T-helper 17 cell (primary cell): ENCODE data around the gene RAB37. TPM values are rescaled to one million over a fixed set of nuclear protein-coding genes. Genes with fewer than 3 reads are reported as not detected.

Experiments used
- ATAC-seq: fragments of 150-1000 bp; cut with Tn5 transposase; 2 replicates; pipeline ENCODE4 v1.10.0; 2021; ENCODE audit warnings: mild to moderate bottlenecking, moderate library complexity
- DNase-seq, 3 donors: peaks; one replicate each; pipeline versions ENCODE4 v3.0.0 to v3.0.0-alpha.2; 2020 to 2021
- H3K9me3 ChIP-seq: one replicate; pipeline ENCODE4 v1.7.0; 2013; ENCODE audit warnings: low read length, mild to moderate bottlenecking; ENCODE audit not compliant: control insufficient read depth, poor library complexity, severe bottlenecking
- H3K27ac Mint-ChIP-seq: one replicate; pipeline ENCODE4 v1.8.0; 2022; ENCODE audit warnings: mild to moderate bottlenecking, moderate library complexity, mixed read lengths
- H3K27me3 Mint-ChIP-seq: one replicate; pipeline ENCODE4 v1.8.0; 2022; ENCODE audit warnings: mixed read lengths
- H3K36me3 Mint-ChIP-seq: one replicate; pipeline ENCODE4 v1.8.0; 2022; ENCODE audit warnings: low read depth, mixed read lengths
- H3K4me1 Mint-ChIP-seq: one replicate; pipeline ENCODE4 v1.8.0; 2022; ENCODE audit warnings: mild to moderate bottlenecking, mixed read lengths
- H3K4me3 Mint-ChIP-seq: one replicate; pipeline ENCODE4 v1.8.0; 2022; ENCODE audit warnings: mild to moderate bottlenecking, moderate library complexity, mixed read lengths
- total RNA-seq, 4 donors: library from RNA in 2 of 4; stranded (reverse) in 2 of 4; gene quantifications; one replicate each; pipeline ENCODE4 v1.2.3 and lab custom pipeline; 2022 to 2026

RAB37 gene
- total RNA-seq, 2 donors from 2014 or later, result 41.4 to 83.3 TPM

DNA sequence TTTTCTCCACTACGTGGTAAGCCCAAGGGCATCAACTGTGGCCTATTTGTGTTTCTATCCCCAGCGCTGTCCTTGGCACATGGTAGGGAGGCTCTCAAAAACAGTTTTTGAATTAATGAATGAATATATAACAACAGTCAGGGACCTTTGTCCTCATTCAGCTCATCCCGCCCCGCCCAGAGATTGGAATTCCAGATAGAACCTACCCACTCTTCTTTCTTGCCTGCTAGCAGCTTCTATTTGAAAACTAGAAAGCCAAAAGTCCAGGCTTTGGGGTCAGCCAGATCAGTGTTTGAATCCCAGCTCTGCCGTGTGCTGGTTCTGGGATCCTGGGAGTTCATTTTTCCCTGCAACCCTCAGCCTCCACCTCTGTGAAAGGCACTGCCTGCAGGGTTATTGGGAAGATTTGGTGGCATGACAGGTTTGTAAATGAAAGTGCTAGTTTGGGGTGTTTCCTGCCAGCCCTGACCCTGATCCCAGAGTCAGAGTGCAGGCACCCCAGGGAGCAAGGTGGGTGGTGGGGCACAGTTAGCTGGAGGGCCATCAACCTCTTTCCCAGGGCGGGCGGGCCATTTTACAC lies 15.9 kb downstream of the RAB37 start:
- H3K36me3 Mint-ChIP-seq, result peaks cover 12% of the 10 kb centered on the region
- DNase-seq (no peak), ATAC-seq (no peak)
- H3K27ac Mint-ChIP-seq, result peak overlapping the region; percentile 95
- H3K4me1 Mint-ChIP-seq, result peaks cover 59% of the 10 kb centered on the region
- no peaks in the 10 kb centered on the region for H3K9me3 ChIP-seq
- peak overlapping the region; percentile 99 for H3K4me3 Mint-ChIP-seq
- H3K27me3 Mint-ChIP-seq, result no peaks in the 10 kb centered on the region

DNA sequence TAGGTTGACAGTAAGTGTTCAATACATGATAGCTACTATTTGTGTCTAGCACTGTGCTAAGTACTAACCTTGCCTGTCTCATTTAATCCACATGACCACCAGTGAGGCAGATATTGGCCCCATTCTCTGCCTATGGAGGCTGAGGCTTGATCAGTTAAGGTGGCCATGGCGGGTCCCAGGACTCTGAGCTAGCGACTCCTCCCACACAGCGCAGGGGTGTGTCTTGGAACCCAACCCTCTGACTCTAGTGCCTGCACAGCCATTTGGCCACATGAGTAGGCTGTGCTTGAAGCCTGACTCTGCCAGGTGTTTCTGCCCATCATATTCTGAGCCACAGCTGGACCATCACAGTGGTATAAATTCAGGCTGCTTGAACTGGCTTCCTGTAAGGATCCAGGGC lies 17.8 kb downstream of the RAB37 start:
- peak overlapping the region; percentile 95 for H3K27ac Mint-ChIP-seq
- peaks cover 72% of the 10 kb centered on the region for H3K4me1 Mint-ChIP-seq
- ATAC-seq (no peak), DNase-seq (no peak)
- no peaks in the 10 kb centered on the region for H3K9me3 ChIP-seq
- H3K4me3 Mint-ChIP-seq, result peak overlapping the region; percentile 99
- peaks cover 7% of the 10 kb centered on the region for H3K36me3 Mint-ChIP-seq
- H3K27me3 Mint-ChIP-seq, result no peaks in the 10 kb centered on the region

DNA sequence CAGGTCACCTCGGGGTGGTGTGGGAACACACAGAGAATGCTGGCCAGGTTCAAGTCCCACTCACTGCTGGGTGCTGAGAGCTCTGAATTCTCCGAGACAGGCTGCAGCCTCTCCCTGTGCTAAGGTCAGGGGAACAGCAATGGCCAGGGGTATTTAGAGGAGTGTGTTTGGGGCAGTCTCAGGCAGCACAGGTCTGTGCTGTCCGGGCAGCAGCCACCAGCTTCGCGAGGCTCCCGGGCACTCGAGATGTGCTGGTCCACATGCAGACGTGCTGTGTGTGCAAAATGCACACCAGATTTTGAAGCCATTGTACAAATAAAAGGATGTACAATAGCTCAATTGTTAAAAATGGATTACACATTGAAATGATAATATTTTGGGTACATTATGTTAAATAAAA lies 18.5 kb downstream of the RAB37 start:
- Mint-ChIP-seq H3K4me3 (peak overlapping the region; percentile 99), H3K36me3 (peaks cover 5% of the 10 kb centered on the region), H3K27me3 (no peaks in the 10 kb centered on the region), H3K4me1 (peaks cover 71% of the 10 kb centered on the region), H3K27ac (peak overlapping the region; percentile 9)
- DNase-seq, result no peak
- H3K9me3 ChIP-seq, result no peaks in the 10 kb centered on the region
- no peak for ATAC-seq

DNA sequence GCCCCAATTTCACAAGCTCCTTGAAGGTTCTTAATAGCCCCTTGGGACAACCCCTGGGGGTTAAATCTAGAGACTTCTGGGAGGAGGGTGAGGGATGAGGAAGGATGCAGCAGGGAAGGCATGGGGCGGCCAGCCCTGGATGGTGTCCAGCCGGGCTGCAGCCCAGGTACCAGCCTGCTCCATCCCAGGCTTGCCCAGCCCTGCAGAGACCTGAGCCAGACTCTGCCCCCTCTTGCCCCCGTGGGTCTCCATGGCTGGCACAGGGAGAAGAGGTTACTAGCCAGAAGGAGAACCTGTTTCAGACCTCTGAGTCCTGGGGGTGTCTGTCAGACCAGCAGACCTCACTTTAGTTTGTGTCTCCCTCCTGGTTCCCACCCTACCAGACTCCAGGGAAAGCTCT lies 19.8 kb downstream of the RAB37 start:
- H3K4me1 Mint-ChIP-seq, result peaks cover 66% of the 10 kb centered on the region
- DNase-seq, result no peak
- H3K27ac Mint-ChIP-seq, result peak overlapping the region; percentile 90
- peak overlapping the region; percentile 85 for H3K4me3 Mint-ChIP-seq
- H3K9me3 ChIP-seq, result no peaks in the 10 kb centered on the region
- peaks cover 5% of the 10 kb centered on the region for H3K36me3 Mint-ChIP-seq
- no peaks in the 10 kb centered on the region for H3K27me3 Mint-ChIP-seq
- no peak for ATAC-seq

DNA sequence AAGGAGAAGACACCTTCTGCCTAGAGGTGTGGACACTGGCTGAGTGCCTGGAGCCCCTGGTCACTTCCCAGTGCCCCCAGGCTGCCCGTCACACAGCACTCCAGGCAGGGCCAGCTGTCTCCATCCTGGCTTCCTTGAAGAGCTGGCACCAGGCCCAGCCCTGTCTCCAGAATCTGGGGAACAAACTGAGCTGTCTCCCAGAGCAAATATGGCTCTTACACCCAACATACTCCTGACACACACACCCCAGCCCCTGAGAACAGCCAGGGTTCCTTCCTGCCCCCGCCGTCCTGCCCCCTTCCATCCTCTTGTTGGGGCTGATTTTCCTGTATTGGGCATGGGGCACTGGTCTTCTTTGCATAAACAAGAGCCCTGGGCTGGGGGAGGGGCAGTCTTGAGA lies 20.4 kb downstream of the RAB37 start:
- DNase-seq, result no peak
- Mint-ChIP-seq H3K4me1 (peaks cover 61% of the 10 kb centered on the region), H3K36me3 (peaks cover 5% of the 10 kb centered on the region), H3K27ac (peak overlapping the region; percentile 90), H3K4me3 (peak overlapping the region; percentile 85), H3K27me3 (no peaks in the 10 kb centered on the region)
- ATAC-seq, result no peak
- no peaks in the 10 kb centered on the region for H3K9me3 ChIP-seq

DNA sequence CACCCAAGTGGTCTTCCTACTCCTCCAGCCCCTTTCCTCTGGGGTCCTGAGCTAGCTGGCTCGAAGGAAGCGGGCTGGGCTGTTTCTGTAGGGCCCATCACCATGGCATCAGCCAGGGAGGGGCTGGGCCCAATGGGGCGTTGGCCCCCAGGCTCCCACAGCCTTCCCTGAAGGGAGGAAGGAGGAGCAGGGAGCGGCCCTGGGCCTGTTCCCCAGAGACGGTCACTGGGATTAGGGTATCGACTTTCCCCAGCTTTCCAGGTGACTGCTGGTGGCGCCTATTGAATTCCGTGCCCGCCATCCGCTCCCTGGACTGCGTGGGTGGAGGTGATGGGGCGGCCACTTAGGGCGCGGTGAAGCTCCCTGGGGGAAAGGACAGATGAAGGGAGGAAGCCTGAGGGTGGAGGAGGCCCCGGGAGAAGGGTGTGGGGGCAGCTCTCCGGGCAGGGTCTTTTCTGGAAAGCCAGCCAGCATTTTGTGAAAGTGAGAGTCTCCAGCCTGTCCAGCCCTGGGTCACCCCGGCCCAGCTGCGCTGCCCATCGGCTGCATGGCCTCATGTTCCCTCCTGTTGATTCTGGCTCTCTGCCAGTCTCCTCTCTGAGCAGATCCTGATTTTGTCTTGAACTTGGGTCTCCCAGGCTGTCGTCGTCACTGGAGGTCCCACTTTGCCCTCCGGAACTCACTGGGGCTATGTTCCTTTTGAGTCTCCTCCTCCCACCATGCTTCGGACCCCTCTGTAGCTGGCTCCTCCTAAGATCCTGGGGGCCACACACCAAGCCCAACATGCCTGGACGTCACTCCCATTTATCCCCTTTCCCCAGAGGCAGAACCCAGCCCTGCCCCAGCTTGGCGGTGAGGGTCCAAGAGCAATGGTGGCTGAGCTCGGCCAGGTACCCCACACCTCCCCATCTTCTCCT lies 21.1 kb downstream of the RAB37 start:
- Mint-ChIP-seq H3K27me3 (no peaks in the 10 kb centered on the region), H3K4me3 (peak overlapping the region; percentile 85), H3K4me1 (peaks cover 59% of the 10 kb centered on the region), H3K36me3 (no peaks in the 10 kb centered on the region), H3K27ac (peak overlapping the region; percentile 90)
- H3K9me3 ChIP-seq, result no peaks in the 10 kb centered on the region
- DNase-seq, result no peak
- ATAC-seq, result no peak

DNA sequence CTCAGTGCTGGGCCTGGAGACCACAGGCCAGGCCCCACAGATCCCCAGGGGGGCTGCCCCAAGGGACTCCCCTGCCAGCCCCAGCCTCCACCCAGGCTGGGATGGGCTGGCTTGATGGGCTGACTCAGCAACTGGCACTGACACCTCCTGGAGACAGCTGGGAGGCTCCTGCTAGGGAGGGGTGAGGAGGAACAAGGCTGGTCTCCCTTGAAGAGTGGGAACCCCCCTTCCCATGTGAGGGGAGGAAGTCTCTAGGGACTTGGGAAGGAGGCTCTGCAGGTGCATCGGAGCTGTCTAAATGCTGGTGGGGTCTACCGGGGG lies 21.8 kb downstream of the RAB37 start:
- DNase-seq, result no peak
- no peaks in the 10 kb centered on the region for H3K9me3 ChIP-seq
- peaks cover 55% of the 10 kb centered on the region for H3K4me1 Mint-ChIP-seq
- no peaks in the 10 kb centered on the region for H3K36me3 Mint-ChIP-seq
- H3K27me3 Mint-ChIP-seq, result no peaks in the 10 kb centered on the region
- peak overlapping the region; percentile 85 for H3K4me3 Mint-ChIP-seq
- peak overlapping the region; percentile 90 for H3K27ac Mint-ChIP-seq
- peak; percentile 38 for ATAC-seq

DNA sequence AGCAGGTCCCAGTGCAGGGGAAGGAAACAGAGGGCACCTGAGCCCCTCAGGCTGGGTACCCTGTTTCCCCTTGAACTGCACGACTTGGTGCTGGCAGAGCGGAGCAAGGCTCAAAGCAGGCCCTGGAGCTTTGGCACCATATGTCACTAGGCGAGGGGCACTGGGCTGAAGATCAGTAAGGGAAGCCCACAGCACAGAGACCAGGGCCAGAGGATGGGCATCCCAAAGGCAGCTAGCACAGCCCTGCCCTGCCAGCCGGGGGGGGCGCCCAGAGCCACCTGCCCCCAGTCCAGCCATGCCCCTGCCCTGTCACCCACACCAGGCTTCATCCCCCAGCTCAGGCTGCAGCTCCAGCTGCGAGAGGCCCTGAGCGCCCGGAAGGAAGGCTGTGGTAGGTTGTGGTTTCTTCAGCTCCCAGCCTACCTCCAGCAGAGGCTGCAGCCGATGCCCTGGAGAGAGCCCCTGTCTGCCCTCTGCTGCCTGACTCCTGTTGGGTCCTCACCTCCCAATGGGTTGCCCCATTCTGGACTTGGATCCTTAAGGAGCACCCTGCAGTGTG lies 22.3 kb downstream of the RAB37 start:
- DNase-seq (peak; percentile 39 to 50 (median 48)), ATAC-seq (peak; percentile 93)
- Mint-ChIP-seq H3K4me3 (peak overlapping the region; percentile 85), H3K4me1 (peaks cover 51% of the 10 kb centered on the region), H3K27me3 (no peaks in the 10 kb centered on the region), H3K27ac (peak overlapping the region; percentile 90), H3K36me3 (no peaks in the 10 kb centered on the region)
- no peaks in the 10 kb centered on the region for H3K9me3 ChIP-seq

DNA sequence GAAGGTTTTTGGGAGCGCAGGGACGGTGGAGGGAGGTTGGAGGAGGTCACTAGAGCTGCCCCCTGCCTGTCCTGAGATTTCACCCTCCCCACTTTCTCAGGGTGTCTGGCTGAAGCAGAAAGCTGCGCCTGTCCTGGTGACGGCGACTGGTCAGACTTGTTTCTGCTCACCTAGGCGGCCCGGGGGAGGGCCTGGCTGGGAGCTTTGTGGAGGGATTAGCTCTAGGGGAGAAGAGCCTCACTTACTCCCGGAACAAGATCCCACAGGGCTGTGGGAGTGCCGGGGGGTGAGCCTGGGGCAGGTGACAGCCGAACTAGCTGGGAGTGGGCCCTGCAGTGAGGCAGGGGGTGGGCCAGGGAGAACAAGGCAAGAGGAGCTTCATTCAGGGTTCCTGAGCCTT lies 22.9 kb downstream of the RAB37 start:
- no peaks in the 10 kb centered on the region for H3K27me3 Mint-ChIP-seq
- H3K36me3 Mint-ChIP-seq, result no peaks in the 10 kb centered on the region
- ATAC-seq (no peak), DNase-seq (no peak)
- H3K4me1 Mint-ChIP-seq, result peaks cover 47% of the 10 kb centered on the region
- H3K9me3 ChIP-seq, result no peaks in the 10 kb centered on the region
- H3K27ac Mint-ChIP-seq, result peak overlapping the region; percentile 90
- peak overlapping the region; percentile 85 for H3K4me3 Mint-ChIP-seq

DNA sequence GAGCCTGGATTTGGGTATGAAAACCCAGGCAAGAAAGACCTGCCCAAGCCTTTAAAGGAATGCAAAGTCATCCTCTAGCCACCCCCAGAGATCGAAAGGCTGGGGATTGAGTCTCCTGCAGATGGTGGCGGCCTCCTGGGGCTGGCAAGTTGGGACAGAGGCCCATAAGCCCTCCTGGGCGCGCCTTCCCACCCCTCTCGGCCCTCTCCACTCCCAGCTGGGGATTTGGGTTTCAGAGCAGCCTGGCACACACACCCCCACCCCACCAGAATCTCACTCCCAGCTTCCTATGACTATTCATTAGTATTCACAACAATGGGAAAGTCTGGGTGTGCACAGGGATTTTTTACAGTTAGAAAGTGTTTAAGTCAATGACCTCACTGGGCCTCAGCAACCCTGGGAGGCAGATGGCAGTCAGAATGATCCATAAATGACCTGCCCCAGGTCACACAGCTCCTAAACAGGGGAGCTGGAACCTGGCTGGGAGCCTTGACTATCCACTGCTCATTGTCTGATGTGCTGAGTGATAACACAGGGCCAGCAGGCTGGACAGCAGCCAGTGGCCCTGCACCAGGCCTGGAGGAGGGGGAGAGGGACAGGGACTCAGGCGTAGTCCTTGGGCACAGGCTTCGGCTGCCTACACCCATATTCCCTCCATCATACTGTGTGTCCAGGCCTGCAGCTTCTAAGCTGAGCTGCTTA lies 23.5 kb downstream of the RAB37 start:
- Mint-ChIP-seq H3K4me3 (peak overlapping the region; percentile 85), H3K27ac (peak overlapping the region; percentile 90), H3K36me3 (no peaks in the 10 kb centered on the region), H3K4me1 (peaks cover 46% of the 10 kb centered on the region), H3K27me3 (no peaks in the 10 kb centered on the region)
- no peaks in the 10 kb centered on the region for H3K9me3 ChIP-seq
- ATAC-seq, result no peak
- DNase-seq, result no peak

DNA sequence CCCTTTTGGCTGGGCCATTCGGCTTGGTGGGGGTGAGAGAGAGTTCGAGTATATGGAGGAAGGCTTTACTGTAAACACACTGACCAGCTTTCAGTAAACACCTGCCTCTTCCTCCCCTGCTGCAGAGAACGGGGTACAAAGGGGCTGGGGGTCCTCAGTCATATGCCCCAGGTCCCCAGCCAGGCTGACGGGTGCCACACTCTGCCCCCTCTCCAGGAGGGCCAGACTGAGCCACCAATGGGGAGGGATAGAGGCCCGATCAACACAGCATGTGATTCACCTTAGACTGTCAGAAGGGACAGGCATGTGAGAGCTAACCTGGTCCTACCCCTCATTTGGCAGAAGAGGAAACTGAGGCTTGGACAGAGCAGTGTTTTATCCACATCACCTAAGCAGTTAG lies 24.4 kb downstream of the RAB37 start:
- DNase-seq (no peak), ATAC-seq (no peak)
- Mint-ChIP-seq H3K4me3 (peak overlapping the region; percentile 28), H3K36me3 (no peaks in the 10 kb centered on the region), H3K4me1 (peaks cover 46% of the 10 kb centered on the region), H3K27ac (peak overlapping the region; percentile 90), H3K27me3 (no peaks in the 10 kb centered on the region)
- H3K9me3 ChIP-seq, result no peaks in the 10 kb centered on the region

DNA sequence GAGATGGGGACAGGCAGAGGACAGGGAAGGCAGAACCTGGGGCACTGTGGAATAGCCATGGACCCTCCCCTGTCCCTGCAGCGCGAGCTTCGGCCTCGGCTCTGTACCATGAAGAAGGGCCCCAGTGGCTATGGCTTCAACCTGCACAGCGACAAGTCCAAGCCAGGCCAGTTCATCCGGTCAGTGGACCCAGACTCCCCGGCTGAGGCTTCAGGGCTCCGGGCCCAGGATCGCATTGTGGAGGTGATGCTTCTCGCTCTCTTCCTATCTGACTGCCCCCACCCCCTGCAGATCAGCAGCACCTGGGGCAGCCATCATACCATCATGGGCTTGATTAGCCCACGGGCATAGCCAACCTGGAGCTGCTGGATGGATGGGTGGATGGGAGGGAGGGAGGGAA lies 24.9 kb downstream of the RAB37 start:
- ATAC-seq (no peak), DNase-seq (no peak)
- H3K9me3 ChIP-seq, result no peaks in the 10 kb centered on the region
- Mint-ChIP-seq H3K36me3 (no peaks in the 10 kb centered on the region), H3K4me3 (no peak overlapping the region), H3K27ac (no peak overlapping the region), H3K4me1 (peaks cover 42% of the 10 kb centered on the region), H3K27me3 (no peaks in the 10 kb centered on the region)
